ENCODE results near the gene STX12.
"Not testable (repeated sequence)": the region's sequence is repeated elsewhere in the genome, so short reads cannot be mapped to it uniquely, and the experiment has no call there.

Gene STX12

GRCh38 chr1:27775336-27775735, 2.3 kb downstream of the STX12 start:
- DNase-seq (ENCODE audit: low read depth) = not testable (repeated sequence)

- not testable (repeated sequence) for DNase-seq (ENCODE audit: low read depth)
Measured at GRCh38 chr1:27776276-27776675, 3.3 kb downstream of the STX12 start.

GRCh38 chr1:27778056-27778455, 5.0 kb downstream of the STX12 start:
- DNase-seq (ENCODE audit: low read depth) = no peak

DNA sequence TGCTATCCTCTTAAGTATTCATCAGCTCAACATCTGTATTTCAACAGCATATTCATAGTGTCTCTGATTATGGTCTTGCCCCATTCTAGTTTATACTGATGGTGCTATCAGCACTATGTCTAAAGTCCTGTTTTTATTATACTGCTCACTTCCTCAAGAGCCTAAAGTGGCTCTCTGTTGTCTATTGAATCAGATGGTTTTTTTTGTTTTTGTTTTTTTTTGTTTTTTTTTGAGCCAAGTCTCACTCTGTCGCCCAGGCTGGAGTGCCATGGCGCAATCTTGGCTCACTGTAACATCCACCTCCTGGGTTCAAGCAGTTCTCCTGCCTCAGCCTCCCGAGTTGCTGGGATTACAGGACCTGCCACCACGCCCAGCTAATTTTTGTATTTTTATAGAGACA, 6.1 kb downstream of the STX12 start:
- no peak for DNase-seq (ENCODE audit: low read depth)

- no peak for DNase-seq (ENCODE audit: low read depth)
Measured at GRCh38 chr1:27782950-27783349, 9.9 kb downstream of the STX12 start.

GRCh38 chr1:27784700-27785099, 11.7 kb downstream of the STX12 start:
- no peak for DNase-seq (ENCODE audit: low read depth)

GRCh38 chr1:27785781-27786455, 12.9 kb downstream of the STX12 start:
- no peak for DNase-seq (ENCODE audit: low read depth)

- DNase-seq (ENCODE audit: low read depth) = no peak
Measured at GRCh38 chr1:27787895-27788294, 14.9 kb downstream of the STX12 start.

DNA sequence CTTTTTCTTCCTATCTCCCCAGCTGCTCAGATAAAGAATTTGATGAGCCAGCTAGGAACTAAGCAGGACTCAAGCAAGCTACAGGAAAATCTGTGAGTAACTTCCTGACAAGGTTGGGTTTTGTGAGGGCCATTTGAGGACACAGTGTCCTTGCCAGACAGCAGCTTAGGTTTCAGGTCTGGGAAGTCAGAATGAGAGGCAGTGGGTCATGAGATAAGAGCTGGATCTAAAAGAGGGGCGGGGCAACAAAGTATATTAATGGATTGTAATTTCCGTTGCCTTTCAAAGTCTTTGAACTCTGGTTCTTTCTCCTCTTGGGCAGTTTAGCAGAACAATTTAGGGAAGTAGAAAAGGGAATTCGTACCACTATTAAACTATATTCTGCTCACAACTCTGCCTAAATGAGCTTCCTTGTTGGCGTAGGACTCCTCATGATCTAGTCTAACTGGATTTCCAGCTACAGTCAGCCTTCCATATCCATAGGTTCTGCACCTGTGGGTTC, 16.6 kb downstream of the STX12 start:
- DNase-seq (ENCODE audit: low read depth) = no peak

- DNase-seq (ENCODE audit: low read depth) = not testable (repeated sequence)
Measured at GRCh38 chr1:27790270-27790669, 17.3 kb downstream of the STX12 start.

DNA sequence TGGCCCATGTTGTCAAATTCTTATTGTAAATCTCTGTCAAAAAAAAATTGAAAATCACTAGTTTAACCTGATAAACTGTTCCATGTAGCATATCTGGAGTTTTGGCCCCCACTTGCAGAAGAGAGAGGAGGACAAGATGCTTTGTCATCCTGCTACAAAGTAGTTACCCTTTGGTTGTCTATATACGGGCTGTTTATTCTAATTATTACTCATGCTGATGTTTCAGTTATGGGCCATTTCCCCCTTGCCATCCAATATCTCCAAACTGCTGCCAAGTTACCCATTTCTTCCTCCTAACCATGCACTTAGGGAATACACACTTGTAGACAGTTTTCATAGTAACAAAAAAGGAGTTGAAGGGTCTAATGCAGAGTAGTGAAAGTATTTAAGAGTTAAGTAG, 22.6 kb downstream of the STX12 start:
- DNase-seq (ENCODE audit: low read depth) = no peak

GRCh38 chr1:27804791-27805190, 31.8 kb downstream of the STX12 start:
- no peak for DNase-seq (ENCODE audit: low read depth)

DNA sequence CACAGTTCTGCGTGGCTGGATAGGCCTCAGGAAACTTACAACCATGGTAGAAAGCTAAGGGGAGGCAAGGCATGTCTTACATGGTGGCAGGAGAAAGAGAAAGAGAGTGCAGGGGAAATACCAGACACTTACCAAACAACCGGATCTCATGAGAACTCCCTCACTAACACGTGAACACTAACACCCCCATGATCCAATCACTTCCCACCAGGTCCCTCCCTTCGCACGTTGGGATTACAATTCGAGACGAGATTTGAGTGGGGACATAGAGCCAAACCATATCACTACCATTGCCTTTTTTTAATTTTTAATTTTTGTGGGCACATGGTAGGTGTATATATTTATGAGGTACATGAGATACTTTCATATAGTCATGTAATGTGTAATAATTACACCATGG, 33.7 kb downstream of the STX12 start:
- DNase-seq (ENCODE audit: low read depth) = no peak

DNA sequence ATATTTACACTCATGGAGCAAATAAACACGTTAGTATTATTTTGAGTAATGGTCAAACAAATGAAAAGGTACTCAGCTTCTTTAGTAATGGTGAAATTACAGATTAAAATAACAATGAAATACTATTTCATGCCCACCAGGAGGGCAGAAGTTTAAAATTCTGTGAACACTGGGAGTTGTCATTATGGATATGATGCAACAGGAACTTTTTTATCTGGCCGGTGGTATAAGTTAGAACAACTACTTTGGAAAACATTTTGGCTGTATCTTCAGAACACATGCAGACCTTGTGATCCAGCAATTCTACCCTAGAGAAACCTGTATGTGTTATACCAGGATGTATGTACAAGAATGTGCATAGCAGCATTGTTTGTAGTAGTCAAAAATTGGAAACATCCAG, 34.4 kb downstream of the STX12 start:
- no peak for DNase-seq (ENCODE audit: low read depth)

GRCh38 chr1:27808131-27808530, 35.1 kb downstream of the STX12 start:
- DNase-seq (ENCODE audit: low read depth) = not testable (repeated sequence)

- DNase-seq (ENCODE audit: low read depth) = no peak
Measured at GRCh38 chr1:27809883-27810282, 36.9 kb downstream of the STX12 start.

GRCh38 chr1:27811741-27812500, 38.9 kb downstream of the STX12 start:
- no peak for DNase-seq (ENCODE audit: low read depth)

DNA sequence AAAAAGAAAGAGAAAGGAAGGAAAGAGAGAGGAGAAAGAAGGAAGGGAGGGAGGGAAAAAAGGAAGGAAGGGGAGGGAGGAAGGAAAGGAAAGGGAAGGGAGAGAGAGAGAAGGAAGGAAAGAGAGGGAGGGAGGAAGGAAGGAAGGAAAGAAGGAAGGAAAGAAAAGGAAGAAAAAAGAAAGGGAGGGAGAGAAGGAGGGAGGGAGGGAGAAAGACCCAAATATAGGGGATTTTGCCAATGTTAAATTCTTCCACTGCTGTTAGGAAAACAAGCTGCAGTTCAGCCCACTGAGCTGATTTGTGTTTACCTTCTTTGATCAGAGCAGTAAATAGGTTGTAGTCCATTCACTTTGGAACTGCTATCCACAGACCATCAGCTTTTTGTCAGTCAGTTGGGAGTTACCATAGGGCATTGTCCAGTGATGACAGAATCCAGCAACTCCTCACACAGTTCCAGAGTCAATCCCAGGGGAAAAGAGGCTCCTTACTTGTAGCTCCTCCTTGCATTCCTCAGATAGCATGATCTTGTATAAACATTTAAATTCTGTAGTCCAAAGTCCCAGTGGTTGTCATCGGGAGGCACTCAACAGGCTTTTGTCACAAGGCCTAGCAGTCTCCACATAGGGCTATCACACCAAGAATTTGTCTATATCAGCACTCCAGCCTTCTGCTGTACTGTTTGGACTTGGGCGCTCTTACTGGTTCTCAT, 44.1 kb downstream of the STX12 start:
- DNase-seq (ENCODE audit: low read depth) = no peak

DNA sequence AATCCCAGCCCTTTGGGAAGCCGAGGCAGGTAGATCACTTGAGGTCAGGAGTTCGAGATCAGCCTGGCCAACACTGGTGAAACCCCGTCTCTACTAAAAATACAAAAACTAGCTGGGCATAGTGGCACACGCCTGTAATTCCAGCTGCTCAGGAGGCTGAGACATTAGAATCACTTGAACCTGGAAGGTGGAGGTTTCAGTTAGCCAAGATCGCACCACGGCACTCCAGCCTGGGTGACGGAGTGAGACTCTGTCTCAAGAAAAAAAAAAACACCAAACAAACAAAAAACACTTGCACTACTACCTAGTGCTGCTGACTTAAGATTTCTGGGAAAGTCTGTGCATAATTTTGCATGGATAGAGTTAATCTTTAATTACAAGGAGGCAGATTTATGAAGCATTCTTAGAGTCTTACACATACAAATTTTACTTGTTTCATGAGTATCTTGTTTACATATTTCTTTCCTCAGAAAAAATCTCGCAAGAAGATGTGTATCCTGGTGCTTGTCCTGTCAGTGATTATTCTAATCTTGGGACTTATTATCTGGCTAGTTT, 48.8 kb downstream of the STX12 start:
- no peak for DNase-seq (ENCODE audit: low read depth)

DNA sequence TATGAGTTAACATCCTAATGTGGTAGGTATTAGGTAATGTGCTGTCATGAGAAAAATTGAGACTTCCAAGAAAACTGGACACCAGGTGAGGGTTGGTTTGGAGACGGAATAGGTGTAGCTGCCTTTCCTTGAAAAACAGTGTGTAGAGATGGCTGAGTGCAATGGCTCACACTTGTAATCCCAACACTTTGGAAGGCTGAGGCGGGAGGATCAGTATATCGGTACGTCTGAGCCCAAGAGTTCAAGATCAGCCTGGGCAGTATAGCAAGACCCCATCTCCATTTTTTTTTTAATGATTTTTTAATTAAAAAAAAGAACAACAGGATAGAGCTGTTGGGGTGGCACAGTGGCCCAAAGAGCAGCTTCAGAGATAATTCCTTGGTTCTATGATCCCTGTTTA, 50.8 kb downstream of the STX12 start:
- DNase-seq (ENCODE audit: low read depth) = no peak

DNA sequence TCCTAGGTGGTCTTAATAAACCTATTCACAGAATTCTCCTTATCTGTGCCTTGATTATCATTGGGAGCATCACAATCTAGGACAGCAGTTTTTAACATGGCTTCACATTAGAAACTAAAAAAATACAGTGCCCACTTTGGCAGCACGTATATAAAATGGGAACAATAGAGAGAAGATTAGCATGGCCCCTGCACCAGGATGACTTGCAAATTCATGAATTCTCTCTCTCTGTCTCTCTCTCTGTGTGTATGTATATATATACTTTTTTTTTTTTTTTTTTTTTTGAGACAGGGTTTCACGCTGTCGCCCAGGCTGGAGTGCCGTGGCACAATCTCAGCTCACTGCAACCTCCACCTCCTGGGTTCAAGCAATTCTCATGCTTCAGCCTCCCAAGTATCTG, 51.4 kb downstream of the STX12 start:
- no peak for DNase-seq (ENCODE audit: low read depth)

- DNase-seq (ENCODE audit: low read depth) = not testable (repeated sequence)
Measured at GRCh38 chr1:27829339-27829960, 56.4 kb downstream of the STX12 start.
